GM21515 (cell line): ENCODE measurements around the gene C12orf60.
"Not testable (repeated sequence)": the region's sequence is repeated elsewhere in the genome, so short reads cannot be mapped to it uniquely, and the experiment has no call there.

Source experiments
- ATAC-seq: cut with Tn5 transposase; IDR thresholded peaks from one replicate; pipeline ENCODE4 v1.9.1; 2021; ENCODE audit not compliant: unreplicated experiment

C12orf60 gene, protein sequence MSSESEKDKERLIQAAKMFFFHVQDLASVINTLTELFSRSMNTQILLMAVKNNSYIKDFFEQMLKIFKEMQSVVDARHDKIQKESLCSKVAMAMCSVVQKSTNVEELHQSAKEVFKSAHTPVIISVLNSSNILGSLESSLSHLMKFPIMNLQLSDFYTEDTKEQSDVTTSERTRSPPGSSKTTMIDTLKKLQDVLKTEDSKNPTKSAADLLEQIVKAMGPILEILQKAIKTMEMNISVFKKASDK

DNA sequence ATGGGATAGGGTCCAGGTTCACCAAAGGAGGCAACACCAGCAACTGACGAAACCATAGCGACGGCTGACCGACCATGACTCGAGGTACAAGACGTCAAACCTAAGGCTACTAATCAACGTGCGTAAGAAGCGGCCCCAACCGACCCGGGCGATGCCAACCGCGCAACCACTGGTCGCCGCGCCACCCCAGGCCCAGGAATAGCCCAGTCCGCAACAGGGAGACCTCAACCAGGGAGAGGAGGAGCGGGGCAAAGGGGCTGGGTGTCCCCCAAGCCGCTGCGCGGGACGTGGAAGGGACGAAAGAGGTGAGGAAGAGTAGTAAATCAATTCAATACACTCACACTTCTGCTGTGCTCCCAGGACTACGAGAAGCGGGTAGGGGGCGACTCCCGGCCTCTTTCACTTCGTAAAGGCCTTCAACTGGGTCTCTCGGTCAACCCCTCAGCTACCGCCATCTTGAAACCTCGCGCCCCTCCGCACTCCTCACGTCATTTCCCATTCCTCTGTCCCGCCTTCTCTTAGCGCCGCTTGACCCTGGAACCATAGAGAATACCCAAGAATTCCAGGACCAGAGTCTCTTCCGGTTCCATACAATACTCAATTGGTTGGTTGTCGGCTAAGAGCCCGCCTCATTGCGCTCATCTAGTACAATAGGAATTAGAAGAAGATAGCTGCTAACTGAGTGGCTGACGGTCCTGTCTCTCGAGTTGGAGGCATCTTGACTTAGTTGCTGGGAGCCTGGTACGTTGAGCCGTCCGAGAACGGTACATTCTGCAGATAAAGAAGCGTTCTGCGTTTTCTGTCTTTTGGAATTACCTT lies at the start of gene C12orf60, which contains the start of gene WBP11:
C12orf60 (plus strand) TSS at position 660 of the 819 bp plus-strand sequence. CDS start 19,266 bp downstream, outside the sequence.
WBP11 (minus strand) TSS at position 468 of the 819 bp plus-strand sequence. CDS start 2,095 bp downstream, outside the sequence.
- peak; percentile 100 for ATAC-seq

DNA sequence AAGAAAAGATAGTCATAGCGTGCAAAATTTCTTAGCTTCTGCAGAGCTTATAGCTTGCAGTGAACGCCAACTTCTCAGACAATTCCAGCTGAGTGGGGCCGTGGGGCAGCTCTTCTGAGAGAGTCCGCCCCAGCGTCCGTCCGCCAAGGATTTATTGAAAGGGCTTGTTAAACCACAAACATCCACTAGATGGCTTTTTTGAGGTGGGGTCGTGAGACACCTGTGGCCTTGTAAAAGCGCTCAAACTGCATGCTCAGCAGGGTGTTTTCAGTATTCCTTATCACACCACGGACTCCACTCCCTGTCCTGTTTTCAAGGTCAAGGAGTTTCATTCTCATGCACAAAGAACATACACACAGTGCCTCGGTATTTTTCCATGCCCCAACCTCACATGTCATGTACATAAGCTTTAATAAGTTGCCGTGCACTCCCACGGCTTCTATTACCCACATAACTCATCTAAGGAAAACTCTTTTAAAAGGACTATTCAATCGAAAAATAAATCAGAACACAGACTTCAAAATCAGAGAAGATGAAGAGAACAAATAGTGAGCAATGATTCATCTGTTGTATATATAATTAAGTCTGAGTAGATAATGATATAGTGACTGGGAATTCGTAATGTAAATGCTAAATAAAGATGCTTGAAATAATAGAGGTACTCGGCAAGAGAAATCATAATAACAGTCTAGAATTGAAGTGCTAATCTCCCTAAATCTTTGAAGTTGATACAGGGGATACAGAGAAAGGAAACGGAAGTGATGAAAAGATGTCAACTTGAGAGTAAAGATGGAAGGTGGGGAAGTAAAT lies 46.9 kb upstream of the C12orf60 start:
- no peak for ATAC-seq

DNA sequence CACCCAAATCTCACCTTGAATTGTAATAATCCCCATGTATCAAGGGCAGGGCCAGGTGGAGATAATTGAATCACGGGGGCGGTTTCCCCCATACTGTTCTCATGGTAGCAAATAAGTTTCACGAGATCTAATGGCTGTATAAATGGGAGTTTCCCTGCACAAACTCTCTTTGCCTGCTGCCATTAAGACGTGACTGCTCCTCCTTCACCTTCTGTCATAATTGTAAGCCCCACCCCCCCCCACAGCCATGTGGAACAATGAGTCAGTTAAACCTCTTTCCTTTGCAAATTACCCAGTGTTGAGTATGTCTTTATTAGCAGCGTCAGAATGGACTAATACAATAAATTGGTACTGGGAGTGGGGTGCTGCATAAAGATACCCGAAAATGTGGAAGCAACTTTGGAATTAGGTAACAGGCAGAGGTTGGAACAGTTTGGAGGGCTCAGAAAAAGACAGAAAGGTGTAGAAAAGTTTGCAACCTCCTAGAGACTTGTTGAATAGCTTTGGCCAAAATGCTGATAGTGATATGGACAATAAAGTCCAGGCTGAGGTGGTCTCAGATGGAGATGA lies 43.7 kb upstream of the C12orf60 start:
- ATAC-seq = not testable (repeated sequence)

DNA sequence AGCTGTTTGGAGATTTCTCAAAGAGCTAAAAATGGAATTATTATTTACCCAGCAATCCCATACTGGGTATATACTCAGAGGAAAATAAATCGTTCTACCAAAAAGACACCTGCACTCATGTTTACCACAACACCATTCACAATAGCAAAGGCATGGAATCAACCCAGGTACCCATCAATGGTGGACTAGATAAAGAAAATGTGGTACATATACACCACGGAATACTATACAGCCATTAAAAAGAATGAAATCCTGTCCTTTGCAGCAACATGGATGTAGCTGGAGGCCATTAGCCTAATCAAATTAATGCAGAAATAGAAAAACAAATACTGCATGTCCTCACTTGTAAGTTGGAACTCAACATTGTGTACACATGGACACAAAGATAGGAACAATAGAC lies 38.1 kb upstream of the C12orf60 start:
- no peak for ATAC-seq

DNA sequence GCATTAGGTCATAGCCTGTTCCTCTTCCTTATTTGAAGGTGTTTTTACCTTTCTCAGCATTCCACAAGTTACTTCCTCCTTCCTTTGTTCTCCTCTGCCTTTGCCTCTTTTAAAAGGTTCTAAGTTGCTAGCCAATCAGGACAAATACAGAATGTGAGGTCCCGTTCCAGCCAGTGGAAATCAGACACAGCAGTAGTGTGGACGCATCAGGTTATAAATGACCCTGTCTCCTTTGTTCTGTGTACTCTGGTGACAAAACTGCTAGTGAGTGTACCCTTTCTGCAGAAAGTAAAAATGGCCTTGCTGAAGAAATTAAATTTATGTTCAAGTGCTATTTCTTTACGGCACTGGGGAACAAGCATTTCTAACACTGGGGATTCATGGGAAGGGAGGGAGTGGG lies 37.5 kb upstream of the C12orf60 start:
- not testable (repeated sequence) for ATAC-seq

DNA sequence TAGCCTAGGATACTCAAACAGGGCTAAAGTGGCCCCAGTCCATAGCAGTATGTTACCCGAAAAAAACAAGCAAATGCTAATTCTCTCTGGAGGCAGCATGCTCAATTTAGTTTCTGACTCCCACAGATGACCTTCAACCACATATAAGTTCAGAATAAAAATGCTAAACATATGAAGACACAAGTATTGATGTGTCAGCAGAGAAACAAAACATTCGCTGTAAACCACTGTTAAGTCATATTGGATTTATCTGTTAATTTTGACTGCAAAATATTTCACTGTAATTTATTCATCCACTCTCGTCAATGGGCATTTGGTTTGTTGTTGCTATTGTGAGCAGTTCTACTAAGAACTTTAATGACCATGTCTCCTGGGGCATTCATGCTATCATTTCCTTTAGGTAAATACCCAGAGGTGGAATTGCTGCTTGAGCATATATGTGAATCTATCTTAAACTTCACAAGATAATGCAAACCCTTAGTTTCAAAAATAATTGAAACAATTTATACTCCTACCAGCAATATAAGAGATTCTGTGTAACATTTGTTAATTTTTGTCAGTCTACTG lies 36.7 kb upstream of the C12orf60 start:
- ATAC-seq = no peak

DNA sequence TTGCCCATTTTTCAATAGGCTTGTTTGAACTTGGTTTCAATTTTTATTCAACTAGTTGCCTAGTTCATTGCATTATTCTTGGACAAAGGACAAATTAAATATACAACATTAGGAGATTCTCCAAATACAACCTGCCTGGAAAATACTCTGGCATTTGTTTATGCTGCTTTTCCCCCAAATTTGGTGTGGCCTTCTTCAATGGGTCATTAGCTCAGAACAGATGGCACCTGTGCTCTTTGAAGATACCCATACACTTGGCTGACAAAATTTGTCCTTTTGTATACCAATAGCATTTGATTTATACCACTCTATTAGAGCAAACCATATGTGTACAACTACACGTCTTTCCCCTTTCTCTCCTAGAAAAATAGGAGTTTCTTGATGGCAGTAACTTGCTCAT lies 35.9 kb upstream of the C12orf60 start:
- ATAC-seq = no peak

DNA sequence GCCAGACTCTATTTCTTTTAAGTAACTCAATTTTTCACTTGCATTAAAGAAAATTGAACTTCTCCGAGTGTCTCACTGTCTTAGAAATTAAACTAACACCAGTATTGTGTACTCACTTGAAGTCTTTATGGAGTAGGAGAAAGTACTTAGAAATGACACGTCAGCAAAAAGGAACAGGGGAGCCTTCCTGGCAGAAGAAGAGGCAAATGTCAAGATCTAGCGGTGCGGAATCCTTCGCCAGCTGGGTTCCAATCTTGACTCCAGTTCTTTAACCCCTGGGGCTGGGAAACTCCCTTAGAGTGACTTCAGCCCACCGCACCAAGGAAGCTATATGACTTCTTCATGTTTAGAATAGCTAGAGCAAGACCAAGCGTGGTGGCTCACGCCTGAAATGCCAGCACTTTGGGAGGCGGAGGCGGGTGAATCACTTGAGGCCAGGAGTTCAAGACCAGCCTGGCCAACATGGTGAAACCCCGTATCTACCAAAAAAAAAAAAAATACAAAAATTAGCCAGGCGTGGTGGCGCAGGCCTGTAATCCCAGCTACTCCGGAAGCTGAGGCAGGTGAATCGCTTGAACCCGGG lies 34.6 kb upstream of the C12orf60 start:
- ATAC-seq = no peak

DNA sequence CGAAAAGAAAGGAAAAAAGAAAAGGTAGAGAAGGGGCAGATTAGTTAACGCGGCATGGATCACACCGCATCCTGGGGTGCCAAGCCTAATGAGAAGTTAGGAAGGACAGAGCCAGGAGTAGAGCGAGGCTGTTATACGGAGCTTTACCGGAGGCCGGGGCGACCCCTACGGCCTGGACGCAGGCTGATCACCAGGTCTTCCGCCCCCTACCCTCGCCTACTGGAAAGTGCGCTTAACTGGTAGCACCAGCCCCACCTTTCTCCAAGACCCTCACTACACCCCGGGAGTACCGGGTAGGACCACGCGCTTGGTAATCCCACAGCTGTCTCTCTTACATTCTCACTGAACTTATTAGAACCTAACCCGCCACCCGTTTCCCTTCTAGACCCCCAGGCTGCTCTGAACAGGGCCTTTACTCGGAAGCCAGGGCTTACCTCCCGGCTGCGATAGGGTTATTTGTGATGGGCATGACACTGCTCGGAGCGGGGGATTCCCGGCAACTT lies 34.0 kb upstream of the C12orf60 start:
- ATAC-seq = no peak

DNA sequence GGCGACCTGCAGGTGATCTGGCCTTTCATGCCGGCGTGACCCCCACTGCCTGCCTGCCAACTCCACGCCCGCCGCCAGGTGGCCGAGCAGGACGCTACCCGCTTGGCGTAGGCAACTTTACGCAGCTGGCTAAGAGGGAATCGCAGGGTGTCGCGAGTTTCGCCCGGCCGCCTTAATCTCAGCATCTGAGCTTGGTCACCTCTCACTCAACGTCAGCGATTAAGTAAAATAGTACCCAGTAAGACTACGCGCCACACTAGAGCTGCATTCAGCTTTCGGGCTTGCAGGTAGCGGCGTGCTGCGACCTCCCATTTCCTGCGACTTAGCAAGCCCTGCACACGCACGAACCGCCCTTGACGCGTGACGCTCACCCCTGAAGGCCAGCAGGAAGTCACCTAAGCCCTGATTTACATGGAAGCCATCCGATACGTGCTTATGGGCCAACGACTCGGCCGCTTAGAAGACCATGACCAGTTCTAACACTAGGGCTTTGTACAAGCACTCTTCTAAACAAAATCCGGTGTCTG lies 33.4 kb upstream of the C12orf60 start:
- peak; percentile 39 for ATAC-seq

DNA sequence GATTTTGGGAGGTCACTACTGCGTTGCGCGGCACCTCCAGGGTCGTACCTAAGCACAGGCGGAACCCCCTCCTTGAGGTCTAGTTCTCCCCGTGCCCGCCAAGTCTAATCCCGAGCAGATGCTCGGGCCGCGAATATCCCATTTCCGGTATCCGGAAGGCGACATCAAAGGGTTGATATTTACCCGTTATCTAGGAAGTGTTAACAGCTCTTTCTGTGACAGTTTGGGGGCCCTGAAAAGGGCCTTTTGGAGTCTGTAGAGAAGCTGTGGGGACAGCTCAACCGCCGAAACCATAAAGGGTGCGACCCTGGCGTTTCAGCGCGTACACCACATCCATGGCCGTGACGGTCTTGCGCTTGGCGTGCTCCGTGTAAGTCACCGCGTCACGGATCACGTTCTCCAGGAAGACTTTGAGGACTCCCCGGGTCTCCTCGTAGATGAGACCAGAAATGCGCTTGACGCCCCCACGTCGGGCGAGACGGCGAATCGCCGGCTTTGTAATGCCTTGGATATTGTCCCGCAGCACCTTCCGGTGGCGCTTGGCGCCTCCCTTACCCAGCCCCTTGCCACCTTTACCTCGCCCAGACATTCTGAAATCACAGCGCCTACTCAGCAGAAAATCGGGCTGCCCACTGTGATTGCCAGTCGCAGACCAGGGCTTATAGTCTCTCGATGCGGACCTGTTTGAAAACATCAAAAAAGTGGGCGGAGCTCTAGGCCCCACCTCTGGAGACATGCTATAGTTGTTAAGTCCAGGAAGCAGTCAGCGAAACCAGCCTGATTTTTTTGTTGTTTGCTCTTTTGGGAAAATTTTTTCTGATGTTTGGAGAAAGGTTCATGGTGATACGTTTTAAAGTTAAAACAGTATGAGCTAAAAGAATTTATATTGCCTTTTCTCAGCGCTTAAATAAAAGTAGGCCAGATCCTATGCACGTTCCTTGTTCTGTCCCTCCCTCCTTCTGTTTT lies 32.7 kb upstream of the C12orf60 start:
- ATAC-seq = peak; percentile 16

DNA sequence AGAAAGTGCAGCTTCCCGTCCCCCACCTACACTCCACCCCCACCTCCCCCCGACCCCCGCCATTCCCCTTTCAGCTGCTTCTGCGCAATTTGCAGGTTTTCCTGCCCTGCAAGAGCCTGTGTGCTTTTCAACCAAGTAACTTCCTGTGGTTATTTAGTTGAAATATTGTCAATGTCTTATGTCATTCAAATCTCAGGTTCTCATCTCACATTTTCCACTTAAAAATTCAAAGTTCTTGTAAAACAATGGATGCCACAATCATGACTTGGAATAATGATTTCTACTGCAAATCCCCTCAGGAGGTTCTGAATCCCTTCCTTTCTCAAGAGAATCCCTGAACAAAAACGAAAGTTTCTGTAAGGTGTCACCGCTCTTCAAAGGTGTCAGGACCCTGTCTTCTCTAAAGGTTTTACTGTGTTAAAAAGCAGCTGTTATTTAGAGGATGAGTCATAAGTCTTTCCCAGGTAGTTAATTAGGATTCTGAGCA lies 31.8 kb upstream of the C12orf60 start:
- no peak for ATAC-seq

DNA sequence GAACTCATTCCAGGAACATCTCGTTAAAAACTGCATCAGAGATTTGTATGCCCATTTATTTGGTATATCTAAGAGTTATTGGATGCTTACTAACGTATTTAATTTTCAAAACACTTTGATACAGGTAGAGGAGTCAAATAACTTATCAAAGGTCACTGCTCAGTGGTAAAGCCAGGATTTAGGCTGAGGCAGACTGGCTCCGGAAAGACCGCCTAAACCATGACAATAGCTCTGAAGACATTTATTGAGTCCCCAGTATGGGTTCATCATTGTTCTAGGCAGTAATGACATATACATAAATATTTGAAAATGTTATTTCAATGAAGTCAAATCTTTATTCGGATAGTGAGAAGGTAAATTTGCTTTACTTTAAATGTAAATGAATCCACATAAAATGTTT lies 30.5 kb upstream of the C12orf60 start:
- ATAC-seq = no peak

DNA sequence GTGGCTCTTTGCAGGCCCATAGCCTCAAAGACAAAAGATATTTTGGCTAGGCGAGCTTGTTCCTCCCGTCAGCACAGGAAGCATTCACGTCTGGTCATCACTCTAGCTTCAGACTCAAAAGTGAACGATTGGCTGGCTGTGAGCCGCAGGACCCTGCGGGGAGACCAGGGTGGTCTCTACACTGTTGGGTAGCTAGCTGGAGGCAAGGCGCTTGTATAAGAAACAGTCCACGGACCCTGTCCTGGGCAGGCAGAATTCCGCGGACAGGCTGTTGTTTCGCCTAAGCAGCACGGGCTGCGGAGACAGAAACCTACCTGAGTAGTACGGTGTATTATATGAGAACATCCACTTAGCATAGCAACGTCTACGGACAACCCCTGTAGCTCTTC lies 29.8 kb upstream of the C12orf60 start:
- peak; percentile 9 for ATAC-seq

DNA sequence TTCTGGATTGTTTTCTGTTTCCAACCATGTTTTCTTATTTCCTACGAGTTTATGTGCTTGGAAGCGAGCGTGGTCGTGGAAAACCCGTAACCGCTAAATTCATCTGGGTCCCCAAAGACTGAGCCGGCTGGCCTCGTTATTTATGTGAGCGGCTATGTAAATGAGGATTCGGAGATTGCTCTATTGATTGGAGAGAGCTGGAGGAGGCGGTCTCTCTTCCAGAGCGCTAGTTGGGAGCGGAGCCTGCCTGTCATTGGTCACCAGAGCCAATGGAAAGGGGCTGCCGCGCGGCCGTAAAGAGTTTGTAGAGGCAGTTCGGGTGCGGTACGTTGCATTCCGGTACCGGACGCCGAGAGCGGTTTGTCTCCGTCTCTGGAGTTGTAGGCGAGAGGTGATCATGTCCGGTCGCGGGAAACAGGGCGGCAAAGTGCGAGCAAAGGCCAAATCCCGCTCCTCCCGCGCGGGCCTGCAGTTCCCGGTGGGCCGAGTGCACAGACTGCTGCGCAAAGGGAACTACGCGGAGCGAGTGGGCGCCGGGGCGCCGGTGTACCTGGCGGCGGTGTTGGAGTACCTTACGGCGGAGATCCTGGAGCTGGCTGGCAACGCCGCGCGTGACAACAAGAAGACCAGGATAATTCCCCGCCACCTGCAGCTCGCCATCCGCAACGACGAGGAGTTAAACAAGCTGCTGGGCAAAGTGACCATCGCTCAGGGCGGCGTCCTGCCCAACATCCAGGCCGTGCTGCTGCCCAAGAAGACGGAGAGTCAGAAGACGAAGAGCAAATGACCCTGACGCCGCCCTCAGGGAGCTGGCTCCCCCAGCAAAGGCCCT lies 29.2 kb upstream of the C12orf60 start:
- peak; percentile 55 for ATAC-seq

DNA sequence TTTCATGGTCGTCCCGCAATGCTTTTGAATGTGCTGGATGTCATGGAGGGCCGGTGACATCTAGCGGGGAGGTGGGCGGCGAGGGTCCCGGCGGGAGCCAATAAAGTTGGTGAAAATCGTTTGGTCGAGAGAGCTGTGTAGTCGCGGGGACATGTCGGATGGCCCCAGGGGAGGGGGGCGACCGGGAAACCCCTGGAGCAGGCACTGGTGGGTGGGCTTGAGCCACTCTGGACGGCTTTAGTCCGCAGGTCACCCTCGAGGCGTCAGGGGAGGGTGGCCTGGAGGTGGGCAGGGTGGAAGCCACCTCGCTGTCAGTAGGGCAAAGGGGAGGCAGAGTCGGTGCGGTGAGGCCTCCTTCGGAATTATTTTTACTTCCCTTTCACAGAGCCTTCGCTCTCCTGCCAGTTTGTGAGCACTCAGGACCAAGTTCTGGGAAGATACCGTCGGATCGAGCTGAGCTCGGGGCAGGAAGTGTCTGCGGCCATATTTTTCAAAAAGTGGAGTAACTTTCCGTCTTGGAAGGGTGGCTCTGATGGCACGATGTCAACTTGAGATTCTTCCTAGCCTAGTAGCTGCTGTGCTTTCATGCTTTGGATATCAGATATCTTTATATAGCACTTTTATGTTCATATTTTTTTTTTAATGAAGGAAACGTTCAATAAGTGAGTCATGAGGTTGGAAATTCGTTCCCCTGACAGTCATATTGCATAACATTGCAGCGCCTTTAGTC lies 28.4 kb upstream of the C12orf60 start:
- no peak for ATAC-seq

DNA sequence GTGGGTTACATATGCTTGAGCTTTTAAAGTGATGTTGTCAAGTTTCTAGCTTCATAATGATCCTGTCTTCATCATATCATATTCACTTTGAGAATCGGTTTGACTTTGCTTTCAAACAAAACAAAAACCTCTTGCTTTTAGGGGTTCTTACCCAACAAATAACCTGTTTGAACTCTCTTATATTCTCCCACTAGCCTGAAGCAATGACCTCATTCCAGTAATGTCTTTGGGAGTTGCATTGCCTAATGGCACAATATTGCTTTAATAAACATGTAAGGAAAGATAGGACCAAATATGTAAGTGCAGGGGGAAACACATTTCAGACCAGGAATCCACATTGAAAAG lies 27.9 kb upstream of the C12orf60 start:
- no peak for ATAC-seq
